ENCODE results near the gene GARIN5B. TPM values are rescaled to one million over a fixed set of nuclear protein-coding genes. Genes with fewer than 3 reads are reported as not detected.
A peak's percentile ranks its signal among the peaks of the same experiment; 100 is the strongest.

The GARIN5B gene
- total and polyA plus RNA-seq, 4 experiments from 2014 or later, result not detected

DNA sequence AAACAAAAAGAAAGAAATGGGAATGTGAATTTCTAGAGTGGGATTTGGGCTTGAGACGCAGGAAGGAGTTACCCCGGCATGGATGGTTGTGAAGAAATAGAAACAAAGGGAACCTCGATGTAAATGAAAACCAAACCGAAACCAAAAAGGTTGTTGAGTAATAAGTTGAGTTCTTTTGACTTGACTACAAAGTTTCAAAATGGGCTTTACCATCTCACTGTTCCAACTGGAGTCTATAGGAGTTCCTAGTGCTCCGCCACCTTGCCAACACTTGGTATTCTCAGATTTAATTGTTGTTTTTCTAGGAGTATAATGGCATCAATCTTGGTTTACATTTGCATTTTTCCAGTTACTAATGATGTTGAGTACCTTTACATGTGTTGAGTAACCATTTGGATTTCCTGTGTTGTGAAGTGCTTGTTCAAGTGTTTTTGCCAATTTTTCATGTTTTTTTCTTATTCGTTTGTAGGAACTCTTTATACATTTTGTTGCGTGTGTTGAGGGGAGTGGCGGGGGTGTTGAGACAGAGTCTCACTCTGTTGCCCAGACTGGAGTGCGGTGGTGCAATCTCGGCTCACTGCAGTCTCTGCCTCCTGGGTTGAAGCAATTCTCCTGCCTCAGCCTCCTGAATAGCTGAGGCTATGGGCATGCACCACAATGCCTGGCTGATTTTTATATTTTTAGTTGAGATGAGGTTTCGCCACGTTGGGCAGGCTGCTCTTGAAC is 35.3 kb upstream of the GARIN5B start:
- no peaks in the 10 kb centered on the region for H3K9me3 ChIP-seq (ENCODE audit: control insufficient read depth in 1 of 2, low read length in 2 of 2)
- H3K27ac Mint-ChIP-seq, result peak overlapping the region in 4 of 7 donors; percentile 1 to 78 (median 64)
- POLR2A ChIA-PET (ENCODE audit: partially characterized antibody), result interaction anchor here (1.4 to 3.4 kb wide), 2 partner anchors 9 kb away, joined by 5 to 25 read pairs; partner anchors contain the start of gene UBE2S

GRCh38 chr19:55392820-55393761 is 30.0 kb upstream of the GARIN5B start:
- H3K27ac ChIP-seq (ENCODE audit: low read depth, low read length), result no peak overlapping the region
- POLR2A ChIA-PET (ENCODE audit: partially characterized antibody), result interaction anchor here (2.9 to 12.9 kb wide), 2 partner anchors 9 to 13 kb away, joined by 15 to 247 read pairs; partner anchors contain the start of genes TMEM238 and UBE2S
- intact Hi-C loops (cut with micrococcal nuclease), result no loop called here
- CTCF ChIA-PET (ENCODE audit: partially characterized antibody), result no interaction called here
- no peaks in the 10 kb centered on the region for H3K9me3 ChIP-seq (ENCODE audit: control insufficient read depth in 1 of 2, low read length in 2 of 2)
- Mint-ChIP-seq H3K9me3 (no peaks in the 10 kb centered on the region), H3K4me3 (peak overlapping the region in 1 of 8 donors; percentile 21), H3K27ac (peak overlapping the region in 1 of 7 donors; percentile 57), H3K36me3 (peaks cover 6 to 38% of the 10 kb centered on the region in 2 donors), H3K4me1 (peaks cover 18 to 42% (median 26%) of the 10 kb centered on the region in 4 donors), H3K27me3 (no peaks in the 10 kb centered on the region)
- DNase-seq, result no peak
- peaks cover 30% of the 10 kb centered on the region for H3K36me3 ChIP-seq (ENCODE audit: insufficient read depth, low read length)
- no peaks in the 10 kb centered on the region for H3K27me3 ChIP-seq (ENCODE audit: insufficient read depth, low read length)
- no peak overlapping the region for H3K4me3 ChIP-seq (ENCODE audit: low read length in 2 of 2)
- peaks cover 28% of the 10 kb centered on the region for H3K4me1 ChIP-seq (ENCODE audit: insufficient read depth, low read length)

More for the DNA sequence above, 35.3 kb upstream of the GARIN5B start:
- H3K27ac ChIP-seq (ENCODE audit: low read depth, low read length), result no peak overlapping the region
- peaks cover 21 to 34% of the 10 kb centered on the region in 2 donors for H3K36me3 Mint-ChIP-seq
- CTCF ChIA-PET (ENCODE audit: partially characterized antibody), result no interaction called here
- DNase-seq, result no peak
- no peaks in the 10 kb centered on the region for H3K4me1 ChIP-seq (ENCODE audit: insufficient read depth, low read length)
- H3K4me1 Mint-ChIP-seq, result peaks cover 7 to 15% (median 12%) of the 10 kb centered on the region in 4 donors
- no peaks in the 10 kb centered on the region for H3K9me3 Mint-ChIP-seq
- H3K27me3 Mint-ChIP-seq, result no peaks in the 10 kb centered on the region
- peak overlapping the region in 7 of 8 donors; percentile 15 to 65 (median 45) for H3K4me3 Mint-ChIP-seq
- H3K4me3 ChIP-seq (ENCODE audit: low read length in 2 of 2), result no peak overlapping the region
- no peaks in the 10 kb centered on the region for H3K27me3 ChIP-seq (ENCODE audit: insufficient read depth, low read length)
- intact Hi-C loops (cut with micrococcal nuclease), result no loop called here
- H3K36me3 ChIP-seq (ENCODE audit: insufficient read depth, low read length), result peaks cover 23% of the 10 kb centered on the region

- intact Hi-C loops (cut with micrococcal nuclease), result no loop called here
- DNase-seq, result no peak
- Histone ChIP-seq H3K36me3 (ENCODE audit: insufficient read depth, low read length) (peaks cover 42% of the 10 kb centered on the region), H3K9me3 (ENCODE audit: control insufficient read depth in 1 of 2, low read length in 2 of 2) (no peaks in the 10 kb centered on the region), H3K27ac (ENCODE audit: low read depth, low read length) (no peak overlapping the region), H3K4me1 (ENCODE audit: insufficient read depth, low read length) (peaks cover 39% of the 10 kb centered on the region), H3K27me3 (ENCODE audit: insufficient read depth, low read length) (no peaks in the 10 kb centered on the region), H3K4me3 (ENCODE audit: low read length in 2 of 2) (no peak overlapping the region)
- POLR2A ChIA-PET (ENCODE audit: partially characterized antibody), result interaction anchor here (2.9 to 12.9 kb wide), 3 partner anchors 8 to 14 kb away, joined by 15 to 247 read pairs (median 25); partner anchors contain the start of genes TMEM238 and UBE2S
- H3K27ac Mint-ChIP-seq, result peak overlapping the region in 2 of 7 donors; percentile 47 to 68
- H3K4me3 Mint-ChIP-seq, result no peak overlapping the region
- no peaks in the 10 kb centered on the region for H3K27me3 Mint-ChIP-seq
- peaks cover 23 to 50% (median 33%) of the 10 kb centered on the region in 4 donors for H3K4me1 Mint-ChIP-seq
- no peaks in the 10 kb centered on the region for H3K9me3 Mint-ChIP-seq
- CTCF ChIA-PET (ENCODE audit: partially characterized antibody), result no interaction called here
- peaks cover 11 to 48% of the 10 kb centered on the region in 2 donors for H3K36me3 Mint-ChIP-seq
Observed at GRCh38 chr19:55391702-55392615, 28.9 kb upstream of the GARIN5B start.

DNA sequence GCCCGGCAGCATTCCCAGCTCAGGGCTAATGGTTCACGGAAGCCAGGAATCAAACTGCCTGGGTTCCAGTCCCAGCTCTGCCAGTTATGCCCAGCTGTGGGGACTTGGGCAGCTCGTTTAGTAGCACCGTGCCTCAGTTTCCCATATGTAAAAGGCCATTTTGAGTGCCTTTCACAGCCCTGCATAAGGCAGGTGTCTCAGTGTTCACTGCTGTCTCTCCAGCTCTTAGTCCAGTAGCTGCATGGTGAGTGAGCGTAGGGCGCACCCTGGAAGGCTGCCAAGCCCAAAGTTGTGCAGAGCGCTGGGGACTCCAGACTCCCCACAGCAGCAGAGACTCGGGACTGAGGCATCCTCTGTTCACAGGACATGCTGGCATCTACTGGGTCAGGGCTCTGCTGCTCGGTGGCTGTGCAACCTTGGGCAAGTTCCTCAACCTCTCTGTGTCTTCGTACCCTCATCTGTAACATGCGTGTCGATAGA is 28.2 kb upstream of the GARIN5B start:
- Histone ChIP-seq H3K4me3 (ENCODE audit: low read length in 2 of 2) (no peak overlapping the region), H3K27ac (ENCODE audit: low read depth, low read length) (no peak overlapping the region), H3K27me3 (ENCODE audit: insufficient read depth, low read length) (no peaks in the 10 kb centered on the region), H3K36me3 (ENCODE audit: insufficient read depth, low read length) (peaks cover 44% of the 10 kb centered on the region), H3K9me3 (ENCODE audit: control insufficient read depth in 1 of 2, low read length in 2 of 2) (no peaks in the 10 kb centered on the region), H3K4me1 (ENCODE audit: insufficient read depth, low read length) (peaks cover 45% of the 10 kb centered on the region)
- H3K27me3 Mint-ChIP-seq, result no peaks in the 10 kb centered on the region
- peaks cover 17 to 55% of the 10 kb centered on the region in 2 donors for H3K36me3 Mint-ChIP-seq
- peaks cover 0 to 2% (median 0%) of the 10 kb centered on the region in 8 donors for H3K9me3 Mint-ChIP-seq
- CTCF ChIA-PET (ENCODE audit: partially characterized antibody), result no interaction called here
- POLR2A ChIA-PET (ENCODE audit: partially characterized antibody), result interaction anchor here (0.9 to 12.9 kb wide), 3 partner anchors 9 to 137 kb away, joined by 3 to 247 read pairs (median 25); partner anchors contain the start of gene UBE2S
- H3K4me1 Mint-ChIP-seq, result peaks cover 26 to 58% (median 39%) of the 10 kb centered on the region in 4 donors
- peak overlapping the region in 2 of 7 donors; percentile 47 to 70 for H3K27ac Mint-ChIP-seq
- DNase-seq, result no peak
- H3K4me3 Mint-ChIP-seq, result no peak overlapping the region
- intact Hi-C loops (cut with micrococcal nuclease), result no loop called here

- peak overlapping the region in 2 of 8 donors; percentile 54 to 73 for H3K4me3 Mint-ChIP-seq
- ChIA-PET POLR2A (ENCODE audit: partially characterized antibody) (interaction anchor here (0.9 to 12.9 kb wide), 4 partner anchors 9 to 136 kb away, joined by 3 to 247 read pairs (median 60); partner anchors contain the start of genes KMT5C and UBE2S), CTCF (ENCODE audit: partially characterized antibody) (no interaction called here)
- H3K27ac Mint-ChIP-seq, result peak overlapping the region in 4 of 7 donors; percentile 5 to 76 (median 70)
- Histone ChIP-seq H3K9me3 (ENCODE audit: control insufficient read depth in 1 of 2, low read length in 2 of 2) (no peaks in the 10 kb centered on the region), H3K27ac (ENCODE audit: low read depth, low read length) (no peak overlapping the region), H3K27me3 (ENCODE audit: insufficient read depth, low read length) (no peaks in the 10 kb centered on the region), H3K4me3 (ENCODE audit: low read length in 2 of 2) (no peak overlapping the region), H3K36me3 (ENCODE audit: insufficient read depth, low read length) (peaks cover 44% of the 10 kb centered on the region), H3K4me1 (ENCODE audit: insufficient read depth, low read length) (peaks cover 45% of the 10 kb centered on the region)
- peaks cover 21 to 63% of the 10 kb centered on the region in 2 donors for H3K36me3 Mint-ChIP-seq
- intact Hi-C loops (cut with micrococcal nuclease), result no loop called here
- peaks cover 27 to 62% (median 43%) of the 10 kb centered on the region in 4 donors for H3K4me1 Mint-ChIP-seq
- peak in 1 of 5 donors; percentile 27 for DNase-seq
- peaks cover 0 to 9% (median 0%) of the 10 kb centered on the region in 8 donors for H3K9me3 Mint-ChIP-seq
- H3K27me3 Mint-ChIP-seq, result no peaks in the 10 kb centered on the region
Observed at GRCh38 chr19:55390461-55390880, 27.4 kb upstream of the GARIN5B start.

All from CD4-positive, alpha-beta memory T cell (primary cell).